HG03354 (cell line): ENCODE results near the gene SUPT3H.
"Not testable (repeated sequence)": the region's sequence is repeated elsewhere in the genome, so short reads cannot be mapped to it uniquely, and the experiment has no call there.

ENCODE experiments used
- ATAC-seq: cut with Tn5 transposase; IDR thresholded peaks from one replicate; pipeline ENCODE4 v1.9.1; 2021; ENCODE audit warnings: mild to moderate bottlenecking; ENCODE audit not compliant: unreplicated experiment, poor library complexity, severe bottlenecking

SUPT3H gene

DNA sequence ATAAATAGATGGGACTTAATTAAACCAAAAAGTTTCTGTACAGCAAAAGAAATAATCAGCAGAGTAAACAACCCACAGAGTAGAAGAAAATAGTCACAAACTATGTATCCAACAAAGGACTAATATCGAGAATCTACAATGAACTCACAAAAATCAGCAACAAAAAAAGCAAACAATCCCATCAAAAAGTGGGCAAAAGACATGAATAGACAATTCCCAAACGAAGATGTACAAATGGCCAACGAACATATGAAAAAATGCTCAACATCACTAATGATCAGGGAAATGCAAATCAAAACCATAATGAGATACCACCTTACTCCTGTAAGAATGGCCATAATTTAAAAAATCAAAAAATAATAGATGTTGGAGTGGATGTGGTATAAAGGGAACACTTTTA, 232.1 kb downstream of the SUPT3H start:
- ATAC-seq = not testable (repeated sequence)

GRCh38 chr6:45138765-45139164, 239.0 kb downstream of the SUPT3H start:
- no peak for ATAC-seq

- ATAC-seq = no peak
Measured at GRCh38 chr6:45136495-45136894, 241.2 kb downstream of the SUPT3H start.

GRCh38 chr6:45132658-45133294, 245.0 kb downstream of the SUPT3H start:
- no peak for ATAC-seq

GRCh38 chr6:45132059-45132458, 245.7 kb downstream of the SUPT3H start:
- ATAC-seq = no peak

GRCh38 chr6:45129051-45129450, 248.7 kb downstream of the SUPT3H start:
- no peak for ATAC-seq

- ATAC-seq = no peak
Measured at GRCh38 chr6:45127185-45127584, 250.5 kb downstream of the SUPT3H start.

- no peak for ATAC-seq
Measured at GRCh38 chr6:45126033-45126432, 251.7 kb downstream of the SUPT3H start.

GRCh38 chr6:45123023-45123422, 254.7 kb downstream of the SUPT3H start:
- no peak for ATAC-seq

- no peak for ATAC-seq
Measured at GRCh38 chr6:45118754-45119153, 259.0 kb downstream of the SUPT3H start.

DNA sequence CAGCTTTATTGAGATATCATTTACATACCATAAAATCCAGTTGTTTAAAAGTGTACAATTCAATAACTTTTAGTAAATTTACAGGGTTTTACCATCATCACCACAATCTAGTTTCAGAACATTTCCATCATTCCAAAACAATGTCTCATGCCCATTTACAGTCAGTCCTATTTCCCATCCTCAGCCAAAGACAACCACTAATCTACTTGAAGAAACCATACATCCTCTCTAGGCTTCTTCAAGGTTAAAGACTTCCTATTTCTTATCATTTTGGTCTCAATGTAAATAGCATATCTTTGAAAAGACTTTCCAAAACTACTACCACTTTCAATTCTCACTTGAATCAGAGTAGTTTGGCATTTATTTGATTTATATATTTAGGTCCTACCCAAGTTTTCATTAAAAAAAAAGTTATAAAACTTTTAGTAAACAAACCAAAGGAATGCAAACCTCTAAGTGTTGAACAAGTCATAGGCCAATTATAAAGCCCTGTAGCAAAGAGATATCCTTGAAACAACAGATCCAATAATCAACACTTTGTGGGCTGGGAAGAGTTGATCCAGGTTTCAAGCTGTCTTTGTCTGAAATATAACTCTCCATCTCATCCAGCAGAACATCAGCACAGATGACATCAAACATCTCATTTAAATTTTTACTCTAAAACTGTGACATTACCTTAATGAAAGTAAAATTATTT, 260.9 kb downstream of the SUPT3H start:
- no peak for ATAC-seq

DNA sequence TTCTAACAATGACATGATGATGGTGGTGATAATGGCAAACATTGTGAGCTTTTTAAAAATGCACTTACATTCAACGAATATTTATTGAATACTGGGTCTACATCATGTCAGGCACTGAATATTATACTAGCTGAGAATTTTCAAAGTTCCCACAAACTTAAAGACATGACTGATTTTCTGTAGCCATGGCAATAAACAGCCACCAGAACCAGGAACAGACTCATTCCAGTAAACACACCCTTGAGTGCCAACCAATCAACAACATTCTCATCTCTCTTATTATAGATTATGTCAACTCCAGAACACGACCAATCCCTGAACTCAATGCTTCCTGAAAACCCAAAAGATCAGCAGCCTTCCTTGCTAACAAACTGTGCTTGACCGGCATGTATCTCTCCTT, 262.0 kb downstream of the SUPT3H start:
- ATAC-seq = no peak

GRCh38 chr6:45112711-45113110, 265.0 kb downstream of the SUPT3H start:
- ATAC-seq = no peak

DNA sequence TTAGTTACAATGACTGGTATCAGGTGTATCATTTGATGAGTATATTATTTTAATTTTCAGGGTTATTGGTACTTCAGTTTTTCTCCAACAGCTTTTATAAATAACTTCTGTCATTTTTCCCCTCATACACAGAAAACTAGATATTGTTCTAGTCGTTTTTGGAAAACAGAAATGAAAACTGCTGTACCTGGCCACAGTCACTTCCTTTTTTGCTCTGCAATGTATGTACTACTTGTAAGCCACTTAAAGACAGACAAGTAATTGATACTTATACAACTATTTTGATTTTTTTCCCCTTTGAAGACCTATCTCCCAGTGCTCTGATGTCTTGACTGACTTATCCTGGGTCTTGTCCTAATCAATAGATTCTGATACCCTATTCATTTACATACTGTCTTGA, 268.2 kb downstream of the SUPT3H start:
- no peak for ATAC-seq

DNA sequence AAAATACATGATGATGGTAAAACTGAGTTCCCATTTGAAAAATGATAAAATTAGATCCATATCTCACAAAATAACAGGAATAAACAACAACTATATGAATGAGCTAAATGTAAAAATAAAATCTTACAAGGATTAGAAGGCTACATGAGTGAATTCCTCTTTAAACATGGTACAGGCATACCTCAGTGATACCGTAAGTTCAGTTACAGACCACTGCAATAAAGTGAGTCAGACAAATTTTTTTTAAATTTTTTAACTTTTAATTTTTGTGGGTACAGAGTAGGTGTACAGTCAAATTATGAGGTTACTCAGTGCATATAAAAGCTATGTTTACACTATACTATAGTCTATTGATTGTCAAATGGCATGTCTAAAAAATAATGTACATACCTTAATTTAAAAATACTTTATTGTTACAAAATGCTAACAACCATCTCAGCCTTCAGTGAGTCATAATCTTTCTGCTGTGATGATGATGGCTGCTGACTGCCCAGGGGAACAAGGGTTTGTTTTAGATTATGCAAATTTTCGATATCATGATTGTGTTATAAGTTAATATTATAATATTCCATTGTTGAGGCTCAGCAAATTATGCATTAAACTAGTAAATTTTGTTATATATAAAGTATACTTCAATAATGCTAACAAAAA, 272.4 kb downstream of the SUPT3H start:
- ATAC-seq = no peak

GRCh38 chr6:45104429-45104828, 273.3 kb downstream of the SUPT3H start:
- no peak for ATAC-seq

DNA sequence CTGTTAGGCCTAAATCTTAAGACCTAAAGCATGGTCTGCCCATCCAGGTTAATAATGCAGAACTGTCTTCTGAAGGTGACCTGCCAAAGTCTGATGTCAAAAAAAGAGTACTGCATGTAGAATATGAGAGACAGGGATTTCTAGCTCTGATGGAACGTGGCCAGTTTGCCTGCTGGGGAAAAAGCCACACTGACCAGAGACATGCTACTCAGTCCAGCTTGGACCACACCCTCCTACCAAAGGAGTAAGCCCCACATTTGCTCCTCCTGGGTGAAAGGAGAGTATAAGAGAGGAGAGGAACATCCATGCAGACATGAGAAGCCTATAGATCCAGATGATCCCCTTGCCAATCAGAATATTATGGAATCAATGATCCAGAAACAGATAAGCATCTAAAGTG, 279.5 kb downstream of the SUPT3H start:
- no peak for ATAC-seq

DNA sequence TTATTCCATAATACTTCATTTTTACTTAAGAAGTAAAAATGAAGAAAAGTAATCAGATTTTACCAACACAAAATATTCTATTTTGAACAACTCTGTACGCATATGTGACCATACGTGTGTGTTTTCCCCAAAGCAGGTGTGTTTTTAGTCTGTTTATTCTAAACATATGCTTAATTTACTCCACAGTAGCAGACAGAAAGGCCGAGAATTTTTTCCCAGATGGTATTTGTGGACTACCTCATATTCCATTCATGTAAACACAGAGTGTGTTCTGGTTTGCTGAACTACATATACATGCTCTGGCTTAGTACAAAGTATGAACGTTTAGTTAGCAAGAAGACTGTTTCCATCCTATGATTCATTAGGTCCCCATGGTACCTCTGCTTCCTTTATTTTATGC, 282.9 kb downstream of the SUPT3H start:
- ATAC-seq = no peak

- no peak for ATAC-seq
Measured at GRCh38 chr6:45092135-45092534, 285.6 kb downstream of the SUPT3H start.

DNA sequence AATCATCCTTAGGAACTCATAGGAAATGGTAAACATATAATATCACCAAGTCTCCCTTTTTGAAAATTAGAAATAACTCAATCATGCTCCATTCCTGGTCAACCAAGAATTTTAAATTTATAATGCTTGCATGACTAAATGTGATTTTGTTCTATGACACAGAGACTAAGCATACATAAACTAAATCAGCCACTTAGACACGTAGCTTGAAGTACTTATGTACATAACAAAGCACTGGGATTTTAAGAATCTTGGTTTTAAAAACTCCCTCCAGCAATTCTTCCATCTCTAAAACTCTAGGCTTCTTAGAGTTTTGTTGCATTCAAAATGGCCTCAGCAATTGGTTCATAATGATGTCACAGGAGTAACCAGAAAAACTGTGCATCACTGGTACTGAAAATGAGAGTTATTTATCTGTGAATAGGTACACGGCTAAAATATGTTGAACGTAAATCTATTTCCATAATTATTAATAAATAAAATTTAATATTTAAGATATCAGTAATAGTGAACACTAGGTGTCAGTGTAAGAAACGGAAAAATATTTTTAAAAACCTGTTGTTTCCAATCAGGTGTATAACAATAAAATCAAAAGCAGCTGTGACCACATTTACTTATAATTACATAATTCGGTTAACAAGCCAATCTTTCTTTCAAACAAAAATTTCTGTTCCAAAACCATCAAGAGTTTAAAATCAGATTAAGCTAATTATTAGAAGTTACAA, 291.2 kb downstream of the SUPT3H start:
- no peak for ATAC-seq

GRCh38 chr6:45084257-45084656, 293.5 kb downstream of the SUPT3H start:
- ATAC-seq = no peak
